ENCODE data around the gene KCNA3.
"Not testable (repeated sequence)": the region's sequence is repeated elsewhere in the genome, so short reads cannot be mapped to it uniquely, and the experiment has no call there.

KCNA3 gene

DNA sequence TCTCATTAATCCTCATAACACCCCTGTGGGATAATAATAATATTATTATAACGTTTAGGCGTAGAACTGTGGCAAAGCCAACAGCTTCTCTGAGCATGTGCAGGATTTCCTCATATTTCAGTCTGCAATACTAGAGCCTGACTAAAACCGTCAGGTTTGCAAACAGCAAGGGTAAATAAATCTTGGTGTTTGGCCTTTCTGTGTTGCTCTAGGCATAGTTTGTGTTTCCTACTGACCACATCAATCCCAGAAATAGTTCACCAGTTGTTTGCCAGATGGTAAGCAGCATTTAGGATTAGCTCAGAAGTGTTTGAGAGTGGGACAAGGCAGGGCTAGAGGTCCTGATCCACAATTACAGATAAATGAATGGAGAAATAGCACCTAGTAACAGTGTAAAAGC lies 2.8 kb upstream of the KCNA3 start:
- no peak for DNase-seq (ENCODE audit: low spot score)

GRCh38 chr1:110676970-110677369 lies 2.2 kb upstream of the KCNA3 start:
- no peak for DNase-seq (ENCODE audit: low spot score)

DNA sequence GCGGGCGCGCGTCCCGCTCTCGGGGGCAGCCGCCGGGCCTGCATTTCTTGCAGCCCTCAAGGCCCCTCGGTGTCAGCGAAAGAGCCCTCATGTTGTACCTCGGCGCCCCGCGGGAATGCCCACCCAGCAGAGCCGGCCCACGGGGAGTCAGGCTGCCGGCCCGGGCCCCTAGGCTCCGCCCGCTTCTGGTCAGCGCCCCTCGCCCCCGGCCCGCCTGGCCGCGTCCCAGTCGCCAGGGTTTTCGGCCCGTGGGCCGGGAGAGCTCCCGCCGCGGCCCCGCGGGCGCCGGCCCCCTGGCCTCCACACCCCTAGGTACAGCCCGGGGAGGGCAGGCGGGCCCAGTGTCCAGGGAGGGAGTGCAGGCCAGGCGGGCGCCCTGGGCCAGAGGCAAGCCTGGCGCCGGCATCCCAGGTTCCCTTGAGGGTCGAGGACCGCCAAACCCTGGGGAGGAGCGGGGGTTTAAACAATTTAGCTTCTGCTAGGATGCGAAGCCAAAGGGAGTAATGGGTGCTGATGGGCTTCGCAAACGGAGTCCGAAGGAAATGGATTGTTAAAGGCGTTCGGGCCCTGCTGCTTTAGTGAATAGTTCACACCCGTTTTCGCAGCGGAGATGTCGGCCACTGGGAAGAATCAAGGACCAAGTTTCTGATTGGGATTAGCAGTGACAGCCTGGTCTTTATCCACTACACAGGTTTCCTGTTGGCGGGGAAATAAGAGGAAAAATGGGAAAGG lies 486 bp upstream of the KCNA3 start:
- no peak for DNase-seq (ENCODE audit: low spot score)

- peak; percentile 14 for DNase-seq (ENCODE audit: low spot score)
Measured at GRCh38 chr1:110673805-110674336, 869 bp downstream of the KCNA3 start.

GRCh38 chr1:110673197-110673701 lies 1.5 kb downstream of the KCNA3 start:
- DNase-seq (ENCODE audit: low spot score), result peak; percentile 26

- peak; percentile 74 for DNase-seq (ENCODE audit: low spot score)
Measured at GRCh38 chr1:110672753-110673108, 2.0 kb downstream of the KCNA3 start.

GRCh38 chr1:110672001-110672752 lies 2.6 kb downstream of the KCNA3 start:
- peak; percentile 84 for DNase-seq (ENCODE audit: low spot score)

DNA sequence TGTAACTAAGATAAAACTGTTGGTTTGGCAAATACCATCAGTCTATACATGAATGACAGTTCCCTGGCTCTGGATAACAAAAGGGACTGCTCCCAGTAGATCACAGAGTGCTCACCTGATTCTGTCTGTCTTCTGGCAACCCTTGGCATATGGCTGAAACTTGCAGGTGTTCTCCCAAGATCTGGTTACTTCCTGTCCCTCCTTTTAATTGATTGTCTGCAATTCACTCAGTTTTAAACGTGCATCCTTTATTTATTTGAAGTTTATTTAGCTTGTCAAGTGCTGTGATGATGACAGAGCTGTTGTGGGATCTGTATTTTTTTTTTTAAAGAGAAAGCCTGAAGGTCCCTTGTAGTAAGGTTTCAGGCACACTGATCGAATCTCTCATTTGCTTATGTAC lies 3.4 kb downstream of the KCNA3 start:
- no peak for DNase-seq (ENCODE audit: low spot score)

DNA sequence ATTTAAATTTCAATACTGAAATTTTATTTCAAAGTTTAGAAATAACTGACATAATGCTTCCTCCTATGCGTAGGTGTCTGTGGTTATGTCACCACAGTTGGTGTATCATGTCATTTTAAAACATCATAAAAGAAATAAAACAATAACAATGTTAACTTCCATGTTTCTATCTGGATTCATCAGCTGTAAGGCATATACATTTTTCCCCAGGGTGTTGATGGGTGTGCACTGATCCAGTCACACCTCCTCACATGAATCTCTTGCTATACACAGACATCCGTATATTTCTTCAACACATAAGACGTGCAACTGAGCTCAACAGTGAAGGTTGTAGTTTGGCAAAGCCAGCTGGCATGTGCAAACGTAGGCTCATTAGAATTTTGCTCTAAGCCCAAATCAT lies 6.2 kb downstream of the KCNA3 start:
- DNase-seq (ENCODE audit: low spot score), result peak; percentile 9

DNA sequence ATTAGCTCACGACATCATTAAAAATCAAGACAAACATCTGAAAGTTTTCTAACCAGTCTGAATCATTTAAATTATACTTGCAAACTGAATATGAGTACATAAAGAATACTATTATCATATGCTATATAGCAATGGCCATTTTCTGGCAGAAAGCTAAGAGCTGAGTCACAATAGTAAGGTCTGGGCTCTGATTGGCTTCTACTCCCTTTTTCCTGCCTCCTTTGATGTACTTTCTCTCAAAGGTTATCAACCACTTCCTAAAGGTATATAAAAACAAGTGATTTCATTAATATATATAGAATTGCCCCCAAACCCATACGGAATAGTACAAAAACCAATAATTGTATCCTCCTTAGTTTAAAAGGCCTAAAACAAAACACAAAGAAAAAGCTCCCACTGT lies 7.0 kb downstream of the KCNA3 start:
- DNase-seq (ENCODE audit: low spot score), result peak; percentile 29

DNA sequence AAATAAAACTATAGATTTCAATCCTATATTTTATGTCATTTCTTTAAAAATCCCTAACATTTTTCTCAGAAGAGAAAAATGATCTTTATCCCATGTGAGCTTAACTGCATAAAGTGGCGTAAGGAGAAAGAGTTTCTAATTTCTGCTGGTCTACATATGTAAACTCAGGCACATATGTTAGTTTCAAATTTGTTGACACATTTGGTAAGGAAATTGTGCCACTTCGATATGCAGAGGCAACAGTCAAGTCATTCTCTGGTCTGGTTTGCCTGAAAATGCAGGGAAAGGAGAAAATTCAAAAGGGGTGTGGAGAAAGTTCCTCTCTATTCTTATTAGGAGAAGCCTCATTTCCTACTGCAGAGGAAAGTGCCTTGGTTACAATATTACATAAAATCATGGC lies 11.5 kb downstream of the KCNA3 start:
- no peak for DNase-seq (ENCODE audit: low spot score)

GRCh38 chr1:110659559-110659958 lies 15.2 kb downstream of the KCNA3 start:
- not testable (repeated sequence) for DNase-seq (ENCODE audit: low spot score)

- no peak for DNase-seq (ENCODE audit: low spot score)
Measured at GRCh38 chr1:110657351-110657750, 17.4 kb downstream of the KCNA3 start.

DNA sequence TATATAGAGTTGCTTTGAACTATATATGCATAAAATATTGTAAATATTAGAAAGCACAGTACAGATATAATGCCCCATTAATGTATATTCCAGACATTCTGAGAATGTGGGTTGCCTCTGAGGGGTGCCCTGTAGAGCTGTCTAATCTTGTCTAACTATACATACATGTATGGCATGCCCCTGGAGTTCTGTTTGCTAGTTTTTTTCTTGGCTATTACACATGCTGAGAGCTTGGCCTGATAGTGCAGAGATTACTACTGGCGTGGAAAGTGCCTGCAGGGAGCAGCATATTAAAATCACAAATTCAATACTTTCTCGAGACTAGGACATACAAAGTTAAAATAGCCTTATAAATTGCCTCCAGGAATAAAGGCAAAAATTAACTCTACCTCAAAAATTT lies 24.1 kb downstream of the KCNA3 start:
- no peak for DNase-seq (ENCODE audit: low spot score)

GRCh38 chr1:110648417-110648816 lies 26.3 kb downstream of the KCNA3 start:
- DNase-seq (ENCODE audit: low spot score), result no peak

DNA sequence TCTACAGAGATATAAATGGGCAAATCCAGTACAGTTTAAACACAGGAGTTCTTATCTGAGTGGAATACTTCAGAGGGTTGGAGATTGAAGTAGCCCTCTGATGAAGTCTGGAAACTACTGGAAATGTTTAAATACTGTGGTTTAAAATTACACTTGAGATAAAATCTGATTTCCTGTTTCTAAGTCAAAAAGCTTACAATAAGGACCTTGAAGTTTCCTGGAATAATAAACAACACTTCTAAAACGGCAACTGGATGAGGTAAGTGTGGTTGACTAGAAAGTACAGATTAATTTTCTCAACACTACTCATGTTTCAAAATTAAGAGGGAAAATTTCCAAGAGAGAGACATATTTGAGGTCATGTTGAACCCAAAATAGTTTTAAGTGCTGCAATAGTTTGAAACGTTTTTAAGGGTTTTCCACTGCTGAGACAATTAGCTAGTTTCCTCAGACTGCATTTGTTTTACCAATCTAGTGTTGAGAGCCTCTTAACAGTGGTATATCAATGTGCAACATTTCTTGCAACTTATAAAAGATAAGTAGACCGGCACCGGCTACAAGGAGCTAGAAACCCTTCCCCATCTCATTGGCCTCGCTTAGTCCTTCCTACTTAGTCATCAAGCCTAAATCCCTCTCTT lies 27.4 kb downstream of the KCNA3 start:
- DNase-seq (ENCODE audit: low spot score), result peak; percentile 40

DNA sequence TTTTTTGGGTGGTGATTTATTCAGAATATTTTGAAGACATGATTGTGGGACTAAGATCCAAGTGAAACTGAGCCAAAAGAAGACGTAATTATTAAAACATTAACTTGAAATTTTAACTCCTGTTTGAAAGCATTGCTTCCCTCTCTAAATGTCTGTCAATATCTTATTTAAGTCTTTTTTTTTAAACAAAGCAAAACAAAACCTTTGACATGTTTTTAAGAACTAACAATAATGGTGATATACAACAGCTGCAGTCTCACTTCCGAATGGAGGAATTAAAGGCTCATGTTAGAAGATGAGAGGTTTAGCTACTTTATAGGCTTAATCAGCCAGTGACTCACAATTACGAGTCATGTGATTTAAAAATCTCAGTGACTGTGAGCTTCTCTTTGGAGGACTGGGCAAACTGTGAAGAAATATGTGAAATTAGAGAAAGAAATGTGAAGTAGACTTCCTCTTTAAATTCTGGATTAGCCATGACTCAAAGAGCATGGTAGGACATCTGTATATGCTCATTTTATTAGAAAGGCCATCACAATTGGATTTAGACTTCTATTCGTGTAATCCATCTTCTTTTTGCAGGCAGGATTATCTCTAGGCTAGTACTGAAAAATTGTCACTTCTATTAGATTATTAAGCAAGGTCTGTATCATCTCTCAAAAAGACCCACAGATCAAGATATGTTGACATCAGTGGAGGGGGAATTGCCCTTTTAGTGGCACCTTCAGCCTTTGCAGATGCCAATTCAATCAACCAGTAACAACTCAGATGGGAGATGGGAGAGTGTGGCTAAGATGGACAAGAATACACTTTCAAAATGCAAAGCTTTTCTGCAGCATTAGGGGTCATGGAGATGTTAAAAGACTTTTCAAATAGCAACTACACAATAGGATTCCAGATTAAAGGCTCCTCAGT lies 28.7 kb downstream of the KCNA3 start:
- no peak for DNase-seq (ENCODE audit: low spot score)

DNA sequence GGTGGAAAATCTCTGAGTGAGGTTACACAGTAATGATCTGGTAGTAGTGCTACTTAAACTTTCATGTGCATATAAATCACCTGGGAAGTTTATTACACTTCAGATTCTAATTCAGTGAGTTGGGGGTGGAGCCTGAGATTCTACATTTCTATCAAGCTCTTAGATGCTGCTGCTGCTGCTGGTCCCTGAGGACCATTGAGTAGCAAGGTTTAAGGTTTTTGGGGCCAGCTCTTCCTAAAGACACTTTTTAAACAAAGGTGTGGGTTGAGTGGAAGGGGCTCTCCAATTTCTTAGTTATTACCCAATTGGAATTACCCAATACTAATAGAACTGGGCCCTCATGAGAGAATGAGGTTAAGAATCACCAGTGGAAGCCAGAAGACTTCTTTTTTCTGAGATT lies 29.5 kb downstream of the KCNA3 start:
- no peak for DNase-seq (ENCODE audit: low spot score)

DNA sequence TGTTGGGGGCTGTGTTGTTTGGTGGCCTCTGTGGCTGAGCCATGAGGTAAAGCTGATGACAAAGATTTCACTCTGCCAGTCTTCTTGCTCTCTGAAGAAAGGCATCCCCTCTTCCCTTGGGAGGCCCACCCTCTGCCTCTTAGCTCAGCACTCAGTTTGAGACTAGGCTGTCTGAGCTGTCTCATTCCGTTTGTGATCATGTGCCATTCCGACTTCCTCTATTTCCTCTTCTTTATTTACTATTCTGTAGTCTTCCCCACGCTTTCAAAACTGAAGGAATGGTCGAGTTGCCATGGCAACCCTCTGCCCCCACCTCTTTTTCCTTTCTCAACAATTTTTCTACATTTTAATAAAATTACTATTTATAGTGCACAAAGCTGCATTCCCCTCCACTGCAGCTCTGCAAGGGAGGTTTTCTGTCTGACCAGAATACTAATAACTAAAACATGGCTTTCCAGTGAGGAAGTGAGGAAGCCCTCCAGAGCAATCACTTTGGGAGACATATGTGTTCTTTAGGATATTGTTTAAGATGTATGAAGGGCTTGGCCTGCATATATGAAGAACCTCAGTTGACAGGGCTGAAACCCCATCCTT lies 30.8 kb downstream of the KCNA3 start:
- no peak for DNase-seq (ENCODE audit: low spot score)

- DNase-seq (ENCODE audit: low spot score), result no peak
Measured at GRCh38 chr1:110639724-110640386, 34.9 kb downstream of the KCNA3 start.

- DNase-seq (ENCODE audit: low spot score), result no peak
Measured at GRCh38 chr1:110638556-110638955, 36.2 kb downstream of the KCNA3 start.

All from CD4-positive, alpha-beta T cell treated with Interleukin-6 at 100 ng/mL for 8 hours (primary cell).